DMS153 (cell line): ENCODE data around the gene SS18.

Source experiments
- DNase-seq: peaks from one replicate; lab custom pipeline; 2025; lab: John Stamatoyannopoulos, UW

The SS18 gene

DNA sequence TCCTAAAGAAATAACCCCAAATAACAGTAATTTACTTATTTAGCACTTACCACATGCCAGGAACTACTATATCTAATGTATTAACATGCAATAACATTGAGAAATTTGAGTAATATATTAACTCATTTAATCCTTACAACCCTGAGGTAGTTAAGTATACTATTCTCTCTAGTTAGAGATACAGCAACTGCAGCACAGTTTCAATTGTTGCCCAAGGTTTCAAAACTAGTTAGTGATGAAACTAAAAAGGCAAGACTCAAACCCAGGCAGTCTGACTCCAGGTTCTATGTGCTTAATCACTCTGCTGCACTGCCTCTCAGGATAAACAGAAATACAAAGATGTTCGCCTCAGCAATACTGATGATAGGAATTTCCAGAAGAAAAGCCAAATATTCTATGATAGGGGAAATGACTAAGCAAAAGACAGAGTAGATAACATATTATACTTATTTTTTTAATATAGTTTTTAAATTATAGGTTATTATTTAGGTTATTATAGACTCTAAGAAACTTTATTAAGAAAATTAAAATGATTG lies 88.0 kb downstream of the SS18 start:
- no peak for DNase-seq

DNA sequence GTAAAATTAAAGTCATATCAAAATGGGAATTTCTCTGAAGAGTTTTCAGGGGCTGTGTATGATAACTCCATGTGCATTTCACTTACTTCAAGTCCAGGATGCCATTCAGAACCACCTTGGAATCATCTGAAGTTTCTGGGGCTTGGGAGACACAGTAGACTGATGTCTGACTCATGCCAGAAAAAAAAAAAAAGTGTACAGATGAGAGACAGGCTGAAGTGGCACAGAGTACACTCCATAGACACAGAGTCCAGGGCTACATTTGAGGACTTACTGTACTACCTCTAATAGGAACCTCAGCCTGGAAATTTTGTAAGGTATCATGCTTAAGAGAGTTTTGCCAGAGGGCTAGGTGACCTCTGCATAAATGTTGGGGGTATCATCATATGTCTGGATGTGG lies 92.0 kb downstream of the SS18 start:
- DNase-seq: no peak

GRCh38 chr18:25992566-25992965 lies 97.8 kb downstream of the SS18 start:
- no peak for DNase-seq

DNA sequence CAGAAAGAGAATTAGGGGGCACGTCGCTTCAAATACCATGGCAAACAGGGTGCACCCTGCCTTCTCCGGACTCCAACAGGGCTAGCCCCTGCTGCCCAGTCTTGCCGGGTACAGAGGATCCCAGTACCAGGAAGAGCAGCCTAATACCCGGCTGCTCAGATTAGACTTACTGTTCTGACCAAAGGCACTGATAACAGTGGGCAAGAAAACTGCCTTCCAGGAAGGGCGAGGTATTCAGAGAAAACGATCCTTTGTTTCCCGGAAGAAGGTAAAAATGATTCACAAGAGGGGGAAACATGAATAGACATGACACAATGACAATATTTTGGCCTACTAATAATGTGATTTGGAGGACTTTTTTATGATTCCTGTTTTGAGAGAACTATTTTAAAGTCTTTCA lies 99.9 kb downstream of the SS18 start:
- DNase-seq: no peak

- DNase-seq: no peak
These were observed 104.6 kb downstream of the SS18 start for GRCh38 chr18:25985707-25986394.

GRCh38 chr18:25983730-25984129 lies 106.7 kb downstream of the SS18 start:
- DNase-seq: no peak

DNA sequence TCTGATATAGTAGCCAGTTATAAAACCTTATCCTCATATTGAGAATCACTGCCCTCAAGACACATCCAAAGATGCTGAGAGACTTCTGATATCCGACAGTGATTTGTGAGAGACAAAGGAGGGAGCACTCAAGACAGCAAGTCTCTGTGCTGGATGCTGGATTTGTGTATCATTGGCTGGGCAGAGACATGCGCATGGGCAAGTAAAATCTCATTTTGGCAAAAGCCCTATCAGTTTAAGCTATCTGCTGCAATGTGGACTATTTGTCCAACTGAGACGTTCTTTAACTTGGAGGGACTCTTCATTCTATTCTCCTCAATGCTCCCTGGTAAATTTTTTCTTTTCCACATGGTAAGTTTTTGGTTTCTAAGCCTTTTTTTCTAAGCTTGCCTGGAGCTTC lies 107.5 kb downstream of the SS18 start:
- DNase-seq: no peak

DNA sequence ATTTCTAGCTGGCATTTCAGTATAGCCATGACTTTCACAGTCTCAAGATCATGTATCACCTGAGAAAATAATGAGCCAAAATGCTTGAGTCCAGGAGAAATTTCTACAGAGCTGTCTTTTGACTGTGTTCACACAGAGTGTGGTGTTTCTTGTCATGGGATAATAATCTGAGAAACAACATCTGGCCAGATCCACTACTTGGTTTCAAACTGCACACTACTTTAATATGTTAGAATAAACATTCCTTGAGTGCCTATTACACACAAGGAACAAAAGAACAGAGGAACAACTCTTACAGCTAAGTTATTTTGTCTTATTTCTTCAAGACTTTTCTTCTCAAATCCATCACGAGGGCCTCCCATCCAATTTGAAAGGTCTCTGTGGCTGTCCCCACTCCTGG lies 108.3 kb downstream of the SS18 start:
- no peak for DNase-seq

DNA sequence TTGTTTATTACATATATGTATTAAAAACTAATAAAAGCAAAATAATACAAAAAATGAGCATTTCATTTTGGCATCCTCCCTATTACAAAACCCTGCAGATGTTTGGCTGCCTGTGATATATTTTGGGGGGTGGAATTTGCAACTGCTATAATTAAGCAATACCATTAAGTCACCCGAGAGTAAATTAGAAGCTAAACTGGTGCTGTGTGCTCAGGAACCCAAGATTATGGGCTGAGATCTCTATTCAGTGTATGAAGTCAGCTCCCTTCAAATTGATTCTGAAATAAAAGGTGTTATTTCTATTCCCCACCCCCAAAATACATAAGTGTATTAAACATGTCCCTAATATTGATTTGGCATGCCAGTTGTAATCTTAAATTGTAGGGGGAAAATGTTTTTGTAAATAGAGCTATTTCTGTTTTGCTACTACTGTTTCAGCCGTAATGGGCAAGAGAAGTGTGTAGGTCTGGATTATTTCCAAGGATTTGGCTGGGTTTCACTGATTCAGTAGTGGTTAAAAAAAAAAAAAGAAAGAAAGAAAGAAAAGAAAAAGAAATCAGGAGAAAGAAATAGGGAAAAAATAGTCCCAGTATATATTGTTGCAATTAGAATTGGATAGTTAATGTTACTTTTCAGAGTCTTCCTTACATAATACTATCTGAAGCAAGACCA lies 110.9 kb downstream of the SS18 start:
- no peak for DNase-seq

DNA sequence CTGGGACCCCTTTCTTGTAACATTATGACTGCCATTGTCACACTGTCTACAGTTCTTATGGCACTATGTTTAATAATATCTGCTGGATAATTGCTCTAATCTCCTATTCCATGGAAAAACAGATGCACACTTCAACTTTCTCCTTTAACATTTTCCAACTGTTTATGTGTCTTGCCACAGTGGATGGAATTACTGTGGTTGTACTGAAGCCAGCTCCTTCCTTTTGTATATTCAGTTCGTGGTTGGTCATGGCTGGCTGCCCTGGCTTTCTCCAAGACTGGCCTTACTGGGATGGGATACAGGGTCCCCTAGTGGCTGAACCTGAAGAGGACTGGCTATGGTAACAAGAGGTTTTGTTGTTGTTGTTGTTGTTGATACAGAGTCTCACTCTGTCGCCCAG lies 113.9 kb downstream of the SS18 start:
- no peak for DNase-seq

DNA sequence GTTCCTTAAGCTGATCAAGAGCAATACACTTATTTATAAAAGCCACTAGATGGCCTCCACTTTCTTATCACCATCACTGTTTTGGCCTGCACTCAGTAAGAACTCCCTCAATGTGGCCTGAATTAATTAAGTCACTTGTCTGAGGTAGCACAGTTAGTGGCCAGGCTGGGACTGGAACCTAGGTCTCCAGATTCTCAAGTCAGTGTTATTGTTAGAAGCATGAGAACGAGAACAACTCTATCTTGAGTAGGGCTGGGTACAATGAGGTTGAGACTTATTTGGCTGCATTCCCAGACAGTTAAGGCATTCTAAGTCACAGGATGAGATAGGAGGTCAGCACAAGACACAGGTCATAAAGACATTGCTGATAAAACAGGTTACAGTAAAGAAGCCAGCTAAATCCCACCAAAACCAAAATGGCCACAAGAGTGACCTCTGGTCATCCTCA lies 115.8 kb downstream of the SS18 start:
- no peak for DNase-seq
